Measurements from ENCODE around the gene HOXA10. TPM values are rescaled to one million over a fixed set of nuclear protein-coding genes. Genes with fewer than 3 reads are reported as not detected.

HOXA10 gene
- total RNA-seq, 1 experiment from 2014 or later, result not detected

- intact Hi-C loops (cut with micrococcal nuclease; ENCODE audit: unreplicated experiment), result loop anchor here (10.0 kb wide), 1 partner anchor 1271 kb away; no protein-coding TSS in a partner anchor
- TF ChIP-seq EZH2 (IDR thresholded peaks at IDR 0.05; ENCODE audit: borderline replicate concordance, low read depth, low read length, poor library complexity, severe bottlenecking), result peak; percentile 84
- TF ChIP-seq, protein P1, sequence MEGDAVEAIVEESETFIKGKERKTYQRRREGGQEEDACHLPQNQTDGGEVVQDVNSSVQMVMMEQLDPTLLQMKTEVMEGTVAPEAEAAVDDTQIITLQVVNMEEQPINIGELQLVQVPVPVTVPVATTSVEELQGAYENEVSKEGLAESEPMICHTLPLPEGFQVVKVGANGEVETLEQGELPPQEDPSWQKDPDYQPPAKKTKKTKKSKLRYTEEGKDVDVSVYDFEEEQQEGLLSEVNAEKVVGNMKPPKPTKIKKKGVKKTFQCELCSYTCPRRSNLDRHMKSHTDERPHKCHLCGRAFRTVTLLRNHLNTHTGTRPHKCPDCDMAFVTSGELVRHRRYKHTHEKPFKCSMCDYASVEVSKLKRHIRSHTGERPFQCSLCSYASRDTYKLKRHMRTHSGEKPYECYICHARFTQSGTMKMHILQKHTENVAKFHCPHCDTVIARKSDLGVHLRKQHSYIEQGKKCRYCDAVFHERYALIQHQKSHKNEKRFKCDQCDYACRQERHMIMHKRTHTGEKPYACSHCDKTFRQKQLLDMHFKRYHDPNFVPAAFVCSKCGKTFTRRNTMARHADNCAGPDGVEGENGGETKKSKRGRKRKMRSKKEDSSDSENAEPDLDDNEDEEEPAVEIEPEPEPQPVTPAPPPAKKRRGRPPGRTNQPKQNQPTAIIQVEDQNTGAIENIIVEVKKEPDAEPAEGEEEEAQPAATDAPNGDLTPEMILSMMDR (conservative IDR thresholded peaks at IDR 0.05; ENCODE audit: low read depth, low read length), result no peak
- ChIA-PET POLR2A (ENCODE audit: low non-redundant PET) (no interaction called here), CTCF (no interaction called here)
- DNase-seq (ENCODE audit: low spot score), result no peak
- H3K27ac ChIP-seq (ENCODE audit: low read depth, low read length, poor library complexity, severe bottlenecking), result no peak within 1 kb of the TSS
- H3K9me3 ChIP-seq (ENCODE audit: low read depth, low read length, poor library complexity, severe bottlenecking), result no peaks in the 10 kb centered on the region
- no peaks in the 10 kb centered on the region for H3K36me3 ChIP-seq (ENCODE audit: insufficient read depth, low read length, poor library complexity, severe bottlenecking)
- BruUV-seq (replicated peaks), result no TSS peak
- H3K27me3 ChIP-seq (replicated peaks; ENCODE audit: insufficient read depth, low read depth, low read length, poor library complexity), result peaks cover 68% of the 10 kb centered on the region
- no peak within 1 kb of the TSS for H3K4me3 ChIP-seq (ENCODE audit: low read depth, low read length, poor library complexity, severe bottlenecking)
- H3K4me1 ChIP-seq (ENCODE audit: insufficient read depth, low read length, poor library complexity, severe bottlenecking), result no peaks in the 10 kb centered on the region
Observed at GRCh38 chr7:27165089-27165995, 8.8 kb downstream of the HOXA10 start, which contains the start of gene HOXA9. Gene HOXA9, minus strand, starts transcription at chr7:27165537. Its CDS starts 80 bp downstream, at chr7:27165457.

- Histone ChIP-seq H3K4me1 (ENCODE audit: insufficient read depth, low read length, poor library complexity, severe bottlenecking) (no peaks in the 10 kb centered on the region), H3K4me3 (ENCODE audit: low read depth, low read length, poor library complexity, severe bottlenecking) (no peak overlapping the region), H3K9me3 (ENCODE audit: low read depth, low read length, poor library complexity, severe bottlenecking) (no peaks in the 10 kb centered on the region), H3K27ac (ENCODE audit: low read depth, low read length, poor library complexity, severe bottlenecking) (no peak overlapping the region), H3K36me3 (ENCODE audit: insufficient read depth, low read length, poor library complexity, severe bottlenecking) (no peaks in the 10 kb centered on the region), H3K27me3 (replicated peaks; ENCODE audit: insufficient read depth, low read depth, low read length, poor library complexity) (peaks cover 65% of the 10 kb centered on the region)
- intact Hi-C loops (cut with micrococcal nuclease; ENCODE audit: unreplicated experiment), result loop anchor here (5.0 to 10.0 kb wide), 2 partner anchors 797 to 1270 kb away; no protein-coding TSS in a partner anchor
- ChIA-PET POLR2A (ENCODE audit: low non-redundant PET) (no interaction called here), CTCF (no interaction called here)
- TF ChIP-seq, protein P1 (conservative IDR thresholded peaks at IDR 0.05; ENCODE audit: low read depth, low read length), result no peak
- TF ChIP-seq EZH2 (IDR thresholded peaks at IDR 0.05; ENCODE audit: borderline replicate concordance, low read depth, low read length, poor library complexity, severe bottlenecking), result no peak
- no peak for DNase-seq (ENCODE audit: low spot score)
- BruUV-seq (replicated peaks), result no TSS peak
Observed at GRCh38 chr7:27164367-27165088, 9.6 kb downstream of the HOXA10 start.

DNA sequence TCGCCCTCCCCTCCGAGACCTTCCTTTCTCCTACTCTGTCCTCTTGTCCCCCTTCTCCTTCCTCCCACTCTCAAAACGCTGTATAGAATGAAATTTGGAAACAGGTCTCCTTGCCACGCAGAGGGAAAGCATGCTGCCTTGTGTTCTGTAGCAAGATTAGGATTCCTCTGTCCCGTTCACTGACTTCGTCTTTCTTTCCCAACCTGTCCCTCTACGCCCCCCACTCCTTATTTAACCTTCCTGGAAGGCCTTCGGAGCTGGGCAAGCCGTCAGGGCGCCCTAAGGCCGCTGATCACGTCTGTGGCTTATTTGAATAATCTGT, 10.1 kb downstream of the HOXA10 start:
- Histone ChIP-seq H3K36me3 (ENCODE audit: insufficient read depth, low read length, poor library complexity, severe bottlenecking) (no peaks in the 10 kb centered on the region), H3K9me3 (ENCODE audit: low read depth, low read length, poor library complexity, severe bottlenecking) (no peaks in the 10 kb centered on the region), H3K27ac (ENCODE audit: low read depth, low read length, poor library complexity, severe bottlenecking) (no peak overlapping the region), H3K27me3 (replicated peaks; ENCODE audit: insufficient read depth, low read depth, low read length, poor library complexity) (peaks cover 62% of the 10 kb centered on the region), H3K4me3 (ENCODE audit: low read depth, low read length, poor library complexity, severe bottlenecking) (no peak overlapping the region), H3K4me1 (ENCODE audit: insufficient read depth, low read length, poor library complexity, severe bottlenecking) (no peaks in the 10 kb centered on the region)
- intact Hi-C loops (cut with micrococcal nuclease; ENCODE audit: unreplicated experiment), result loop anchor here (5.0 to 10.0 kb wide), 2 partner anchors 797 to 1269 kb away; no protein-coding TSS in a partner anchor
- no peak for DNase-seq (ENCODE audit: low spot score)
- POLR2A ChIA-PET (ENCODE audit: low non-redundant PET), result no interaction called here
- CTCF ChIA-PET, result no interaction called here
- TF ChIP-seq EZH2 (IDR thresholded peaks at IDR 0.05; ENCODE audit: borderline replicate concordance, low read depth, low read length, poor library complexity, severe bottlenecking), result no peak
- TF ChIP-seq, protein P1 (conservative IDR thresholded peaks at IDR 0.05; ENCODE audit: low read depth, low read length), result no peak
- no TSS peak for BruUV-seq (replicated peaks)
